LNCaP clone FGC (cell line): ENCODE measurements around the gene SMIM22.
A peak's percentile ranks its signal among the peaks of the same experiment; 100 is the strongest.

Source experiments
- DNase-seq: peaks from one replicate; pipeline ENCODE4 v3.0.0-alpha.2; 2011; ENCODE audit warnings: low read depth
- H3K4me3 ChIP-seq: 2 replicates; pipeline ENCODE4 v1.5.1; 2011; ENCODE audit warnings: mild to moderate bottlenecking, low read depth, low read length, control low read depth
- CTCF ChIP-seq: IDR thresholded peaks from 2 replicates; pipeline ENCODE4 v1.5.1; 2012; ENCODE audit warnings: mild to moderate bottlenecking; ENCODE audit not compliant: control insufficient read depth, insufficient read depth; ENCODE audit errors: extremely low read depth

SMIM22 gene

DNA sequence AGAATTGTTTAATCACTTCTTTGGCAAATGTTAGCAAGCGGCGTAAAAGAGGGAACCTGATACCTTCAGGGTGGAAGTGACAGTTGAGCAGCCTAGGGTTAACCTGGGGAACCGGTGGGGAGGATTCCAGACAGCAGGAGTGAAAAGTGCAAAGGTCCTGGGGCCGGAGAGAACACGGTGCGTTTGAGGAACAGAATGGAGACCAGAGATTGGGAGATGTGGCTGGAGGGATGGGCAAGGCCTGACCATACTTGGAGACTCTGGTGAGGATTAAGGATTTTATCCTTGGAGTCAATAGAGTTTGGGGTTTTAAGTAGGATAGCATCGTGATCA, 25.9 kb upstream of the SMIM22 start:
- no peak for TF ChIP-seq CTCF
- DNase-seq, result no peak
- peak overlapping the region; percentile 57 for H3K4me3 ChIP-seq

DNA sequence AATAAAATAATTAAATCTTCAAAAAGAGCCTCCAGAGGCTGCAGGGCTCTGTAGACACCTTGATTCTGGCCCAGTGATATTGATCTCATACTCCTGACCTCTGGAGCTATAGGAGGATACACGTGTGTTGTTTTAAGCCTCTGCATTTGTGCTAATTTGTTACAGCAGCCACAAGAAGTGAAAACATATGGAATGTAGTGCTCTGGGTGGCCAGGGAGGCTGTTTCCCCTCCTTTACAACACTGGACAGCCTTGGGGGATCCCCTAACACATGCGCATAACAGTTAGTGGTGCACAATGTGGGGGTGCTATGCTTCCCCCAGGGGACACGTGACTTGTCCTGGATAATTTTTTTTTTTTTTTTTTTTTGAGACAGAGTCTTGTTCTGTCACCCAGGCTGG, 23.5 kb upstream of the SMIM22 start:
- no peak for TF ChIP-seq CTCF
- DNase-seq, result no peak
- H3K4me3 ChIP-seq, result no peak overlapping the region

GRCh38 chr16:4772351-4772750, 22.8 kb upstream of the SMIM22 start:
- no peak for TF ChIP-seq CTCF
- DNase-seq, result no peak

DNA sequence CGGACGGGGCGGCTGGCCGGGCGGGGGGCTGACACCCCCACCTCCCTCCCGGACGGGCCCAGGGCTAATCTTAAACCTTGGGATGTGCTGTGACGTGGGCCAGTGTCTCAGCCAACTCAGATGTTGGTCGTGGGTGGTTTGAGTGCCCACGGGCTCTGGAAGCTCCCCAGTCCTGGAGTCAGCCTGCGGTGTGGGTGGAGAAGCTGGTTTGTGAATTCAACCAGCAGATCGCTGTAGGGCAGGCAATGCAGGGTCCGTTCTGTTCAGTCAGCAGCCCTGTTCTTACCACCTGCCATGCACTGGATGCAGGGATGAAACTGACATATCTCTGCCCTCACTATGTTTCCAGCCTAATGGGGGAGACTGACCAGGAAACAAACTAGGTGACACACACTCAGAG, 20.2 kb upstream of the SMIM22 start:
- no peak for TF ChIP-seq CTCF
- no peak overlapping the region for H3K4me3 ChIP-seq
- no peak for DNase-seq

More at GRCh38 chr16:4772351-4772750, 22.8 kb upstream of the SMIM22 start:
- no peak overlapping the region for H3K4me3 ChIP-seq

- TF ChIP-seq CTCF, result no peak
- no peak overlapping the region for H3K4me3 ChIP-seq
- DNase-seq, result no peak
Observed at GRCh38 chr16:4776141-4776705, 18.9 kb upstream of the SMIM22 start.

GRCh38 chr16:4777339-4778049, 17.7 kb upstream of the SMIM22 start:
- no peak for TF ChIP-seq CTCF

DNA sequence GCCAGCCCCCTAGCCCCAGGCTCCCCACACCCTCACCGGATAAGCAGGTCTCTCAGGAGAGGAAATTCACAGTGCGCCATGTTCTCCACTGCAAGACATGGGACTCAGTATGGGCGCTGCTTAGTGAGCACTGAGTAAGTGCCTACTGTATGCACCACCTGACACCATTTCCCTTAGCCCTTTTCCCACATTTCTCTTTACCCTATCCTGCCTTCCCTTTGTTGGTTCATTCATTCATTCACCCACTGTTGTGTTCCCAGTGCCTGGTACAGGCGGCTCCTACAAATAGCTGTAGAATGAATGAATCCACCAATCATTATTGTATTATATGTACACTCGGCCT, 17.1 kb upstream of the SMIM22 start:
- no peak overlapping the region for H3K4me3 ChIP-seq
- no peak for DNase-seq
- no peak for TF ChIP-seq CTCF

More at GRCh38 chr16:4777339-4778049, 17.7 kb upstream of the SMIM22 start:
- DNase-seq, result no peak
- no peak overlapping the region for H3K4me3 ChIP-seq
